ENCODE results near the gene CACNA1H. TPM values are rescaled to one million over a fixed set of nuclear protein-coding genes. Genes with fewer than 3 reads are reported as not detected.

CACNA1H gene
- total RNA-seq, 4 donors from 2014 or later = 6.8 to 94.5 (median 27.6) TPM

DNA sequence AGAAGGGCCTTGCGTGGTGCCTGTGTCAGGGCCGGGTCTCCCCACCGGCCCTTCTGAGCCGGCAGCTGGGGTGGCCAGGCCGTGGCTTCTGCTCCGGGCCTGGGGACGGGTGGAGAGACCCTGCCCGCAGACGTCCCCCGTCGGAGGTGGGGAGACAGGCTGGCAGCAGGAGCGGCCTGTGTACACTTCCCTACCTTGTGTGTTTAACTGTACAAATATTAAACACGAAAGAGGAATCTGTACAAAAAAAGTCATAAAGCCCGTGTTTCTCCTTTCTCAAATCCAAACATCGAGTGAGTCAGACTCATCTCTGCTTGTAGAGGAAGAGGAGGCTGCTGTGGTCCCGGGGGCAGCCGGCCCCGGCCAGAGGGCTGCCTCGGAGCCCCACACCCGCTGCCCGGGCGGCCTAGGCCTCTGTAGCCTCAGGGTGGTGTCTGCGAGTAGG, 2.0 kb downstream of the CACNA1H start:
- Histone ChIP-seq H3K4me1 (peaks cover 0 to 15% of the 10 kb centered on the region in 2 donors), H3K4me3 (peak overlapping the region; percentile 28 to 50), H3K27ac (peak overlapping the region; percentile 70 to 81), H3K9me3 (no peaks in the 10 kb centered on the region), H3K27me3 (no peaks in the 10 kb centered on the region), H3K36me3 (no peaks in the 10 kb centered on the region)
- TF ChIP-seq, protein P1, sequence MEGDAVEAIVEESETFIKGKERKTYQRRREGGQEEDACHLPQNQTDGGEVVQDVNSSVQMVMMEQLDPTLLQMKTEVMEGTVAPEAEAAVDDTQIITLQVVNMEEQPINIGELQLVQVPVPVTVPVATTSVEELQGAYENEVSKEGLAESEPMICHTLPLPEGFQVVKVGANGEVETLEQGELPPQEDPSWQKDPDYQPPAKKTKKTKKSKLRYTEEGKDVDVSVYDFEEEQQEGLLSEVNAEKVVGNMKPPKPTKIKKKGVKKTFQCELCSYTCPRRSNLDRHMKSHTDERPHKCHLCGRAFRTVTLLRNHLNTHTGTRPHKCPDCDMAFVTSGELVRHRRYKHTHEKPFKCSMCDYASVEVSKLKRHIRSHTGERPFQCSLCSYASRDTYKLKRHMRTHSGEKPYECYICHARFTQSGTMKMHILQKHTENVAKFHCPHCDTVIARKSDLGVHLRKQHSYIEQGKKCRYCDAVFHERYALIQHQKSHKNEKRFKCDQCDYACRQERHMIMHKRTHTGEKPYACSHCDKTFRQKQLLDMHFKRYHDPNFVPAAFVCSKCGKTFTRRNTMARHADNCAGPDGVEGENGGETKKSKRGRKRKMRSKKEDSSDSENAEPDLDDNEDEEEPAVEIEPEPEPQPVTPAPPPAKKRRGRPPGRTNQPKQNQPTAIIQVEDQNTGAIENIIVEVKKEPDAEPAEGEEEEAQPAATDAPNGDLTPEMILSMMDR (IDR thresholded peaks at IDR 0.05) = no peak
- no peak for TF ChIP-seq POLR2A (IDR thresholded peaks at IDR 0.05)
- intact Hi-C loops (cut with DNase I; ENCODE audit: low total_unique reads) = no loop called here
- no peak for DNase-seq

DNA sequence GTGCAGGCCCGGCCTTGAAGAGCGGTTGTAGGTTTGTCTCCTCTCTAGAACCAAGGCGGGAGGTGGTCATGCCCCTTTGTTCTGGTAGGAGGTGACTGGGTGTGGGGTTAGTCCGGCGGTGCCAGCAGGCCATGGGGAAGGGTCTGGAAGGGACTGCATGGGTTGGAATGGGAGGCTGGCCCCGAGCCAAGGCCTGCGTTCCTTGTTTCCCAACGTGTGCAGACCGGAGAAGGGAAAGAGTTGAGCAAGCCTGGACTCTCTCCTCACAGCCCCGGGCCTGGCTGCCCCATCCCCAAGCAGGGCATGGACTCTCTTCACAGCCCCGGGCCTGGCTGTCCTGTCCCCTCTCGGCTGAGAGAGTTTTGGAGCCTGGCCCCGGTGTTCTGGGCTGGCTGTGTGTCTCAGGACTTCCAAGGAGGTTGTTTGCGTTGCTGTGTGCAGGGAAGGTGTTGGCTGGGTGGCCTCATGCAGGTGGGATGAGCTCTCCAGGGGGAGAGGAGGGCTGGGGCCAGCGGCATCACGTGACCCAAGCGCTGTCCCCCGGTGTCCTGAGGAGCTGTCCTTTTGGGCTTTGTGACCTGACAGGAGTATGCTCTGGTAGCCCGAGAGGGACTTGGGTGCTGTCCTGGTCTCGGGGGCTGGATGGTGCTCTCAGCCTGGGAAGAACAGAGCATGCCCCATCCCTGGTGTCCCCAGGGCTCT, 2.6 kb downstream of the CACNA1H start:
- peak overlapping the region in 1 of 2 donors; percentile 50 for H3K4me3 ChIP-seq
- peaks cover 0 to 19% of the 10 kb centered on the region in 2 donors for H3K4me1 ChIP-seq
- no peaks in the 10 kb centered on the region for H3K27me3 ChIP-seq

DNA sequence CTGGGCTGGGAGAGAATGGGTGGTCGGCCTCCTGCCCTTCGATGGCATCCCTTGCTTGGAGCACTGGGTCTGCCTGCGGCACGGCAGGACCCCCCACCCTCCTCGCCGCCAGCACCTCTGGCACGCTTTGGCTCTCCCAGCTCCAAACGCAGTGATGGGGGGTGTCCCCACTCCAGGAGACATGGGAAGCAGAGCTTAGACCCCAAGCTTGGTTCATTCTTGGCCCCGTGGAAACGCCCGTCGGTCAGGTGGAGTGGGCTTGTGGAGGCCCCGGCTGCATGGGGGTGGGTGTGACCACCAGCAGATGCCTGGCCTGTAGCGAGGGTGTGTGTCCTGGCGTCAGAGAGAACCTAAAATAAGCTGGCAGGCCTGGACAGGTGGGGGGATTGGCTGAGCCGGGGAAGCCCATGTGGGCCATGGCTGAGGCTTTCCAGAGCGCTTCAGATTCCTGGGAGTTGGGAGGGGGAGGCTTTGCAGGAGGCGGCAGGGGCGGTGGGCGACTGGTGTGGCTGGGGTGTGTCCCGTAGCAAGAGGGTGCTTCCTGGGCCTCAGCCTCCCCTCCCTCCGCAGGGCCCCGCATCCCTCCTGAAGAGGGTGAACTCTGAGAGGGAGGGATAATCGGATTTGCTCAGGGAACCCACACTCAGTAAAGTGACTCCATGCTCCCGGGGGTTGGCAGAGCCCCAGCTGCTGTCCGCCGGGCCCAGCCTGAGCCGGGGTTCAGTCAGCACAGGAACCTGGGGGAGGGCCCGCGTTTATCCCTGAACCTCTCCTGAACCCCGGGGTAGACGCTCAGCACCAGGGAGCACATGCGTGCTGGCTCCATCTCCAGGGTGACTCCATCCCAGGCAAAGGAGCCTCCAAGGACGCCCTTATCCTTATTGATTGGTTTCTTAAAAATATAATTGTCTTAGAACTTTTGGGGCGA, 3.4 kb downstream of the CACNA1H start:
- Histone ChIP-seq H3K27me3 (no peaks in the 10 kb centered on the region), H3K27ac (peak overlapping the region; percentile 70 to 81), H3K36me3 (no peaks in the 10 kb centered on the region), H3K9me3 (no peaks in the 10 kb centered on the region), H3K4me1 (peaks cover 0 to 27% of the 10 kb centered on the region in 2 donors), H3K4me3 (no peak overlapping the region)
- peak in 1 of 2 donors; percentile 62 for DNase-seq
- intact Hi-C loops (cut with DNase I; ENCODE audit: low total_unique reads) = no loop called here
- no peak for TF ChIP-seq POLR2A (IDR thresholded peaks at IDR 0.05)
- TF ChIP-seq, protein P1 (IDR thresholded peaks at IDR 0.05) = no peak

More for the DNA sequence above, 2.6 kb downstream of the CACNA1H start:
- TF ChIP-seq, protein P1 (IDR thresholded peaks at IDR 0.05) = no peak
- no peak for TF ChIP-seq POLR2A (IDR thresholded peaks at IDR 0.05)
- Histone ChIP-seq H3K9me3 (no peaks in the 10 kb centered on the region), H3K27ac (peak overlapping the region; percentile 70 to 81), H3K36me3 (no peaks in the 10 kb centered on the region)
- intact Hi-C loops (cut with DNase I; ENCODE audit: low total_unique reads) = no loop called here
- no peak for DNase-seq

- Histone ChIP-seq H3K36me3 (no peaks in the 10 kb centered on the region), H3K27me3 (no peaks in the 10 kb centered on the region), H3K27ac (peak overlapping the region; percentile 70 to 81), H3K4me1 (peaks cover 0 to 29% of the 10 kb centered on the region in 2 donors), H3K9me3 (no peaks in the 10 kb centered on the region), H3K4me3 (no peak overlapping the region)
- TF ChIP-seq, protein P1 (IDR thresholded peaks at IDR 0.05) = no peak
- TF ChIP-seq POLR2A (IDR thresholded peaks at IDR 0.05) = no peak
- no peak for DNase-seq
- intact Hi-C loops (cut with DNase I; ENCODE audit: low total_unique reads) = no loop called here
Observed at GRCh38 chr16:1156983-1157638, 4.2 kb downstream of the CACNA1H start.

All from uterus (tissue), 4 donors.